K562 (cell line): Measurements from ENCODE around the gene ANKRD11. TPM values are rescaled to one million over a fixed set of nuclear protein-coding genes. Genes with fewer than 3 reads are reported as not detected.

Experiments used
- ATAC-seq: fragments of 200-7000 bp; cut with Tn5 transposase; 3 replicates; pipeline ENCODE4 v1.9.1; 2020; ENCODE audit warnings: moderate library complexity
- BruUV-seq: library from RNA; stranded (reverse); fragments of 400-500 nt; replicated peaks from 2 replicates; lab custom pipeline; 2021; lab: Mats Ljungman, UMichigan
- CTCF ChIA-PET: fragments of 300-600 bp; formaldehyde crosslinking; extraction: SDS; loops from one replicate; lab custom pipeline; 2021; ENCODE audit warnings: low intra/inter-chr PET ratio; lab: Yijun Ruan, JAX
- POLR2A ChIA-PET: fragments of 300-600, 350-650 bp; sonication (Branson Sonifier 250); formaldehyde crosslinking; extraction: SDS; loops from one replicate; lab custom pipeline; 2021; ENCODE audit warnings: antibody characterized with exemption, inconsistent platforms; lab: Yijun Ruan, JAX
- DNase-seq, 4 experiments: peaks; one replicate each; pipeline versions ENCODE4 v3.0.0 to v3.0.0-alpha.2; 2011 to 2018; ENCODE audit warnings: low spot score in 3 of 4, mixed read lengths in 3 of 4; ENCODE audit errors: extremely low read depth in 1 of 4
- FAIRE-seq: peaks from 2 replicates; lab custom pipeline; 2011; peaks lifted over from hg19 to GRCh38; lab: Jason Lieb, UNC
- H2AFZ ChIP-seq: 2 replicates; pipeline ENCODE4 v1.6.0; 2011; ENCODE audit warnings: low read depth, low read length, control low read depth, inconsistent platforms
- H3K27ac ChIP-seq: fragments of 200-600 bp; 3 replicates; pipeline ENCODE4 v1.8.0; 2011; ENCODE audit warnings: low read depth, mild to moderate bottlenecking, control low read depth, inconsistent platforms, low read length, moderate library complexity, mixed read lengths; ENCODE audit errors: extremely low read depth
- H3K27me3 ChIP-seq, 2 experiments: fragments of 300-600 bp in 1 of 2; 2 replicates in 1 of 2; 3 replicates in 1 of 2; pipeline versions ENCODE4 v1.6.0 to v1.8.0; 2011; ENCODE audit warnings: inconsistent platforms in 2 of 2, low read length in 2 of 2, mild to moderate bottlenecking in 1 of 2, mixed read lengths in 1 of 2, moderate library complexity in 1 of 2; ENCODE audit not compliant: control insufficient read depth in 2 of 2, insufficient read depth in 2 of 2
- H3K36me3 ChIP-seq: fragments of 300-600 bp; 3 replicates; pipeline ENCODE4 v1.8.0; 2011; ENCODE audit warnings: mild to moderate bottlenecking, low read length, inconsistent platforms; ENCODE audit not compliant: control insufficient read depth, insufficient read depth
- H3K4me1 ChIP-seq, 2 experiments: fragments of 200-600 bp in 1 of 2; replicated peaks in 1 of 2; 2 replicates in 1 of 2; 3 replicates in 1 of 2; pipeline versions ENCODE4 v1.5.1 to v1.8.0; 2011; ENCODE audit warnings: inconsistent platforms in 2 of 2, low read length in 2 of 2, mild to moderate bottlenecking in 1 of 2, mixed read lengths in 1 of 2, moderate library complexity in 1 of 2; ENCODE audit not compliant: control insufficient read depth in 2 of 2, insufficient read depth in 2 of 2
- H3K4me2 ChIP-seq: 2 replicates; pipeline ENCODE4 v1.6.1; 2011; ENCODE audit warnings: low read length, control low read depth, inconsistent platforms, mixed read lengths; ENCODE audit not compliant: insufficient read depth
- H3K4me3 ChIP-seq: fragments of 200-600 bp; sonication (generic), shearing (Covaris generic); 2 replicates; pipeline ENCODE4 v1.5.1; 2016; ENCODE audit warnings: control low read depth, inconsistent platforms
- H3K79me2 ChIP-seq: fragments of 200-600 bp; 3 replicates; pipeline ENCODE4 v1.8.0; 2011; ENCODE audit warnings: low read length, inconsistent platforms; ENCODE audit not compliant: control insufficient read depth, insufficient read depth
- H3K9ac ChIP-seq, 2 experiments: 2 replicates each; pipeline versions ENCODE4 v1.6.0 to v1.6.1; 2011; ENCODE audit warnings: low read depth in 2 of 2, low read length in 2 of 2, control low read depth in 1 of 2, inconsistent platforms in 1 of 2, mild to moderate bottlenecking in 1 of 2, mixed read lengths in 1 of 2; ENCODE audit not compliant: insufficient read depth in 1 of 2
- H3K9me1 ChIP-seq: one replicate; pipeline ENCODE4 v1.6.0; 2011; ENCODE audit warnings: inconsistent platforms, mild to moderate bottlenecking, low read length, moderate library complexity; ENCODE audit not compliant: control insufficient read depth, insufficient read depth
- H3K9me3 ChIP-seq: replicated peaks from 2 replicates; pipeline ENCODE4 v1.5.1; 2011; ENCODE audit warnings: low read depth, low read length, inconsistent platforms; ENCODE audit not compliant: control insufficient read depth, insufficient read depth
- H4K20me1 ChIP-seq: replicated peaks from 2 replicates; pipeline ENCODE4 v1.6.1; 2011; ENCODE audit warnings: low read length, inconsistent platforms, mixed read lengths; ENCODE audit not compliant: control insufficient read depth, insufficient read depth
- BRD9 ChIP-seq: fragments of 450-650 bp; IDR thresholded peaks from 2 replicates; pipeline ENCODE4 v1.6.1; 2018; ENCODE audit warnings: low read depth; ENCODE audit not compliant: partially characterized antibody
- GABPB1 ChIP-seq: sonication (generic); formaldehyde crosslinking; IDR thresholded peaks from 2 replicates; pipeline ENCODE4 v1.8.0; 2022; ENCODE audit warnings: mild to moderate bottlenecking, missing genetic modification reagents
- HDAC2 ChIP-seq: fragments of 450-650 bp; IDR thresholded peaks from 2 replicates; pipeline ENCODE4 v1.6.1; 2016; ENCODE audit warnings: mild to moderate bottlenecking
- HDGF ChIP-seq: fragments of 450-650 bp; IDR thresholded peaks from 2 replicates; pipeline ENCODE4 v1.6.1; 2016
- MAZ ChIP-seq, 2 experiments: fragments of 450-650 bp in 1 of 2; sonication (generic) in 1 of 2; formaldehyde crosslinking; IDR thresholded peaks in 1 of 2; conservative IDR thresholded peaks in 1 of 2; 2 replicates each; pipeline versions ENCODE4 v1.4.0 to v1.5.0; 2020; ENCODE audit warnings: mild to moderate bottlenecking in 1 of 2, missing genetic modification reagents in 1 of 2
- MIER1 ChIP-seq: fragments of 450-650 bp; IDR thresholded peaks from 2 replicates; pipeline ENCODE4 v1.6.1; 2016; ENCODE audit warnings: antibody characterized with exemption, mild to moderate bottlenecking, low read depth
- PCBP1 ChIP-seq: fragments of 200-400 bp; formaldehyde crosslinking; IDR thresholded peaks from 2 replicates; pipeline ENCODE4 v1.6.1; 2018; ENCODE audit warnings: mild to moderate bottlenecking, low read depth, low read length; ENCODE audit not compliant: poor library complexity, severe bottlenecking
- POLR2G ChIP-seq: fragments of 200-400 bp; formaldehyde crosslinking; IDR thresholded peaks from 2 replicates; pipeline ENCODE4 v1.6.1; 2017; ENCODE audit warnings: low read depth, mild to moderate bottlenecking, antibody characterized with exemption, low read length, moderate library complexity
- PTBP1 ChIP-seq: fragments of 200-400 bp; formaldehyde crosslinking; IDR thresholded peaks from 2 replicates; pipeline ENCODE4 v1.6.1; 2017; ENCODE audit warnings: low read depth, low read length
- RAD51 ChIP-seq: fragments of 450-650 bp; IDR thresholded peaks from 2 replicates; pipeline ENCODE4 v1.7.1; 2016; ENCODE audit warnings: low read depth, mild to moderate bottlenecking, borderline replicate concordance
- RBBP5 ChIP-seq: fragments of 200-600 bp; sonication (generic); IDR thresholded peaks from 2 replicates; pipeline ENCODE4 v1.6.1; 2012; ENCODE audit warnings: borderline replicate concordance, mild to moderate bottlenecking, low read length, control low read depth, inconsistent platforms; ENCODE audit not compliant: insufficient read depth, poor library complexity, severe bottlenecking
- RREB1 ChIP-seq: fragments of 250-450 bp; sonication (Bioruptor Pico); IDR thresholded peaks from 2 replicates; pipeline ENCODE4 v1.4.0; 2020
- TFE3 ChIP-seq: fragments of 450-650 bp; formaldehyde crosslinking; IDR thresholded peaks from 2 replicates; pipeline ENCODE4 v1.4.0; 2020; ENCODE audit warnings: mild to moderate bottlenecking, mixed read lengths
- WGBS: fragments of 100-300 bp; shearing (Covaris generic); methylation state at CpG from one replicate; pipeline ENCODE4 v1.1.6; 2016; ENCODE audit warnings: low coverage, mixed read lengths; ENCODE audit not compliant: insufficient coverage; ENCODE audit errors: missing lambda C conversion rate; 5-methylcytosine and 5-hydroxymethylcytosine counted together
- in situ Hi-C: fragments of 300-500 bp; cut with MboI; formaldehyde crosslinking; loops from 4 replicates; pipeline ENCODE4 v1.15.0; 2018; ENCODE audit warnings: inconsistent platforms, mixed read lengths
- intact Hi-C: fragments of 100-400 bp; cut with micrococcal nuclease; formaldehyde crosslinking; loops from 2 replicates; pipeline ENCODE4 v1.14.2; 2022
- polyA plus RNA-seq, 8 experiments: library from polyadenylated mRNA; depleted of rRNA in 4 of 8; stranded (reverse) in 5 of 8; unstranded in 3 of 8; fragments of >200 nt; fragmentation: Nextera tagmentation in 2 of 8; fragmentation: Illumina TruSeq in 1 of 8; extraction: Ambion mirVana in 2 of 8; extraction: Trizol in 1 of 8; gene quantifications; 2 replicates each; pipeline versions ENCODE4 v1.2.1 to v1.2.3, GENCODE V29; 2011 to 2014; ENCODE audit warnings: inconsistent platforms in 1 of 8, missing spikeins in 1 of 8
- total RNA-seq, 7 experiments: library from RNA; depleted of rRNA in 6 of 7; stranded (reverse); fragments of >200 nt in 6 of 7; fragmentation: Illumina TruSeq in 2 of 7; extraction: Trizol in 2 of 7; gene quantifications; 2 replicates each; pipeline versions ENCODE4 v1.2.1 to v1.2.3, GENCODE V29; 2011 to 2021; ENCODE audit warnings: low replicate concordance in 1 of 7

Gene ANKRD11
- total and polyA plus RNA-seq, 9 of the 15 experiments (the other 6 are each of a cell fraction or from before 2014, with no cell fraction given), result 4.7 to 126 (median 31.7) TPM

GRCh38 chr16:89398924-89399323 lies 91.4 kb downstream of the ANKRD11 start:
- no peak overlapping the region for H3K4me3 ChIP-seq
- no peaks in the 10 kb centered on the region for H3K9me3 ChIP-seq
- 78% methylated on average over 9 of the region's 9 CpGs for whole genome bisulfite sequencing
- peaks cover 42% of the 10 kb centered on the region; the same call in 2 of the 3 replicates for H3K36me3 ChIP-seq
- in situ Hi-C loops, result no loop called here
- peaks cover 0 to 29% of the 10 kb centered on the region in 2 experiments; a peak in 3 of 5 replicates for H3K4me1 ChIP-seq
- no peak overlapping the region for H3K27ac ChIP-seq
- H3K9me1 ChIP-seq, result peaks cover 5% of the 10 kb centered on the region
- peaks cover 90% of the 10 kb centered on the region for H3K79me2 ChIP-seq
- intact Hi-C loops, result no loop called here
- CTCF ChIA-PET, result no interaction called here
- DNase-seq (no peak), ATAC-seq (no peak), FAIRE-seq (no peak)
- no peak overlapping the region for H2AFZ ChIP-seq
- H3K27me3 ChIP-seq, result no peaks in the 10 kb centered on the region
- no peak overlapping the region for H3K4me2 ChIP-seq
- BruUV-seq, result no TSS peak
- POLR2A ChIA-PET, result interaction anchor here (1.5 kb wide), 1 partner anchor 10 kb away, joined by 4 read pairs; no protein-coding TSS in a partner anchor
- peaks cover 67% of the 10 kb centered on the region for H4K20me1 ChIP-seq
- 0 out of 4 replicates have a peak overlapping the region, but pooled peaks of 1 of the 2 experiments have one; percentile 68 for H3K9ac ChIP-seq
- TF ChIP-seq RAD51 (no peak), RBBP5 (no peak), HDGF (no peak), HDAC2 (no peak), PTBP1 (no peak), MIER1 (no peak), PCBP1 (no peak), GABPB1 (CRISPR knock-in tag) (no peak), RREB1 (CRISPR knock-in tag) (no peak), TFE3 (CRISPR knock-in tag) (no peak), MAZ (CRISPR knock-in tag; conservative IDR thresholded peaks at IDR 0.05 in 1 of 2, IDR thresholded peaks at IDR 0.05 in 1 of 2) (no peak), BRD9 (no peak), POLR2G (no peak)
